Astrocyte of the hippocampus (primary cell): Measurements from ENCODE around the gene CSF3R.

Experiments
- DNase-seq: peaks from one replicate; pipeline ENCODE4 v3.0.0; 2011; ENCODE audit warnings: low read depth, low spot score

CSF3R gene

GRCh38 chr1:36420409-36420808 lies 62.3 kb downstream of the CSF3R start:
- DNase-seq = no peak

GRCh38 chr1:36419569-36419968 lies 63.1 kb downstream of the CSF3R start:
- no peak for DNase-seq

GRCh38 chr1:36419140-36419539 lies 63.6 kb downstream of the CSF3R start:
- no peak for DNase-seq

- no peak for DNase-seq
Observed at GRCh38 chr1:36417931-36418330, 64.8 kb downstream of the CSF3R start.
